NCI-H146 treated with DMSO at 0.1 percent for 48 hours (cell line): ENCODE results near the gene BAIAP2.
"Not testable (repeated sequence)": the region's sequence is repeated elsewhere in the genome, so short reads cannot be mapped to it uniquely, and the experiment has no call there.

Source experiments
- DNase-seq: peaks from one replicate; lab custom pipeline; 2025; ENCODE audit not compliant: unreplicated experiment; lab: John Stamatoyannopoulos, UW

The BAIAP2 gene

DNA sequence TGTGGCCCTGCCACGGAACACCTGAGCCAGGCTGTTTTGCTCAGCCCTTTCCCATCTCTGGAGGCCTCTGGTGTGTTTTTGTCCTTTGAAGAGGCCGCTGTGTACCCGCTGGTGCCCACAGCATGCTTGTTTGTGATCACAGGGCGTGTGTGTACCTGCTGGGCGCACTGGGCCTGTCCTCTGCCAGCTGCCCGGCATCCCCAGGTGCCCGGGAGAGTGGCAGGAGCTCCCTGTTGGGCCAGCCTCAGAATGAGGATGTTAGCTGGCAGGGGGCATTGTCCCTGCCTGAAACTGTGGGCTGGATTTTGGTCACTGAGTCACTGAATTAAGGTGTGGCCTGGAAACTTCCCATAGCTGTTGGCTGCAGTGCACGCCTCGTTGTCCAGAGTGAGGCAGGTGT is 31.1 kb downstream of the BAIAP2 start:
- no peak for DNase-seq

DNA sequence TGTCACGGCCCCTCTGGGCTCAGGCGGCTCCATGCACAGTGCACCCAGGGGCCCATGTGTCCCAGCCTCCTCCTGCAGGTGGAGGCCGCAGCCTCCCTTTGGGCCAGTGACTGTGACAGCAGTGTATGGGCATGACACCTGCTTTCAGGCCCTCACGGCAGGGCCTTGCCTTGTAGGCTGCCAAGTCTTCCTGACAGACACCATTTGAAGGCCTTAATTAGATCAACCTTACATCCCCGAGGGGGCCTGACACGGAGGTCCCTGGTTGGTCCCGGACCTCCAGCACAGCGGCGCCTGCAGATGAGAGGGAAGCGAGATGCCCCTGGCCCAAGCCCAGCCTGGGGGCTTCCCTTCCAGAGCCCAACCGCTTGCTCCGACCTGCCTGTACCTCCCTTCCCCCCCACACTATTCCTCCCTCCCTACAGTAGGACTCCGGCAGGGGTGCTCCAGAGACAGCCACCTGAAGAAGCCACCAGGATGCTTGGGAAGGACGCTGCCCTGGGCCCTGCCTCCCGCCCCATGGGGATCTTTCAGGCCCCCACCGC is 31.9 kb downstream of the BAIAP2 start:
- no peak for DNase-seq

DNA sequence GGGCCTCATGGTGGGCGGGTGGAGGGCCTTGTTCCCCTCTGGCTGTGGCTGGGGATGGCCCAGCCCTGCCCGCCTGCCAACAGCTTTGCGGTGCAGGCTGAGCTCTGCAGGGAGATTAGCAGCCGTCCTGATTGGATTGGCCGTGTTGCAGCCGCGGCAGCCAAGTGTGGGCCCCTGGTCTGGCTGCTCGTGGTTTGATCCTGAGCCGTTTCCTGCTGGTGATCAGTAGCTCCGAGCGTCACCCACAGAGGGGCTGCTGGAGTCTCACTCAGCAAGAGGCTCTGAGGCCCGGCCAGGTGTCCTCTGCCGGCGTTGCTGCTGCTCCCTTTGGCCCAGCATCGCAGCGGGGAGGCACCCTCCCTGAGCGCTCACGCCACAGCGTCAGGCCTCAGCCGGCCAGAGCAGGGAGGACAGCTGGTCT is 32.5 kb downstream of the BAIAP2 start:
- DNase-seq = no peak

DNA sequence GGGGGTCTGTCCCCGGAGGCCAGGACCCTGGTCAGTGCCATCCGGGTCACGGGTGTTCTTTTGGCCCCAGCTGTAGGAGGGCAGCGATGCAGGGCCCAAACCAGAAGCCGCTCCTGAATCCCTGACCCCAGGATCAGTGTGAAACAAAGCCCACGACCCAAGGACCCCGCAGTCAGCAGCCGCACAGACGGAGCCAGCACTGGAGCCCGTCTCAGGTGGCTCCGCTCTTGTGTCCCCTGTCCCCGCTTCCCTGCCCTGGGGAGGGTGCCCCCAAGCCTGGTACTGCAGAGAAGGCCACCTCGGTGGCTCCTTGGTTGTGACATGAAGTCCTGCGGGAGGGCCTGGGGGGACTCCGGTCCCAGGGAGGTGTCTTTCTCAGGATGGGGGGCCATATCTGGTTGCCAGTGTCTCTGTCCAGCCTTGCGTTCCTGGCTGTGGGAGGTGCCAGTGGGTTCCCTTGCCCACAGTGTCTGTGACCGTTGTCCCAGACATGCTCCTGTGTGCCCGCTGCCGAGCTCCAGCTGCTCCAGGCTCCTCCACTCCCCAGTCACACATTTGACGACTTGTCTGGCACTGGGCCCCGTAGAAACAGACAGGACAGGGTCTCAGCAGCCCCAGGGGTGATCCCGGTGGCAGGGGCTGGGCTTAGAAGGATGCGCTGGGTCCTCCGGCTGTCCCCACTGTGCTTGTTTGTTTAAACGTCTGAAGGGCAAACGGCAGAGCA is 33.6 kb downstream of the BAIAP2 start:
- DNase-seq = no peak

DNA sequence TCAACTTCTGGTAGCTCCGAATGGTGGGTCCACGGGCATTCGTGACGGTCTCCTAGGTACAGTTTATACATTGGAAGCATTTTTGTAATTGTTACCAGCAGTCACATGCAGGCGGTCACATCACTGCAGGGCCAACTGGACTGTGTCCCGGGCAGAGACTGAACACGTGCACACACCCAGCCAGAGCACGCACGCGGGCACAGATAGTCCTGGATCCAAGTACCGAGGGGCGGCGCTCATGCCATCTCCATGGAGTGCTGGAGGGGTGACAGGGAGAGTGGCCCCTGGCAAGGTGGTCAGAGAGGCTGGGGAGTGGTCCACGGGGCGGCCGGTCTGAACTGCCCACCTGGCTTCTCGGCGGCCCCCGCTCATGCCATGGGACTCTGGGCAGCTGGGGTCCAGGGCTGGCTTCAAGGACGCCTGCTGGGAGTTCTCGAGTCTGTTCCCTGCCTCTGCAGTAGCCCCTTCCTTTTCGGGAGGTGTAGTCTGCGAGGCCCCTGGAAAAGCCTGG is 34.2 kb downstream of the BAIAP2 start:
- no peak for DNase-seq

DNA sequence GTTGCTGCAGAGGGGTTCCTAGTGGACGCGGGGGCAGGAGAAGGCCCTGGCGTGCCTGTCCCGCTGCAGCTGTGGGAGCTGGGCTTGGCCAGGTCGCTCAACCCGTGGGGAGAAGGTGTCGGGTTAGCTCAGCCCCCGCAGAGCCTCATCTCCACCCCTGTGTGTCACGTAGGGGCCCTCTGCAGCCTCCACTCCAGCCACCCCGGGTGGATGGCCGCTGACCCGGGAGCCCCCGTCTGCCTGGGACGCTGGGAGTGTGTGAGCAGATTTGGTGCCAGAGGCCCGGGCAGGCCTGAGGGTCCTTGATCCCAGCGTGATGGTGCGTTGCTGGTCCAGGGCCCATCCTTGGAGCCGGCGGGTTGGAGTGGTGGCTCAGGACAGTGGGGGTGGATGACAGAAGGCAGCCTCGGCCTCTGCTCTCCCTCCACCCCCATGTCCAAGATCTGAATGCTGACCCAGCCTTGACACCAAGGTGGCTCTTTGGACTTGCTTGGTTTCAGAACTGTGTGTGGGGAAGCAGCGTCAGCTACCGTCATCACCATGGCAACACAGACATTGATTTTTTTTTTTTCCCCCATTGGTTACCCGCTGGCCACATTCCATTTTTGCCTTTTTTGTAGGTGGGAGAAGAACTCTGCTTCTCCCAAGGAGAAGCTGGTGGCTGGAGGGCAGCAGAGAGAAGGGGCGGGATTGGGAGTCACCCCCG is 35.7 kb downstream of the BAIAP2 start:
- DNase-seq = no peak

DNA sequence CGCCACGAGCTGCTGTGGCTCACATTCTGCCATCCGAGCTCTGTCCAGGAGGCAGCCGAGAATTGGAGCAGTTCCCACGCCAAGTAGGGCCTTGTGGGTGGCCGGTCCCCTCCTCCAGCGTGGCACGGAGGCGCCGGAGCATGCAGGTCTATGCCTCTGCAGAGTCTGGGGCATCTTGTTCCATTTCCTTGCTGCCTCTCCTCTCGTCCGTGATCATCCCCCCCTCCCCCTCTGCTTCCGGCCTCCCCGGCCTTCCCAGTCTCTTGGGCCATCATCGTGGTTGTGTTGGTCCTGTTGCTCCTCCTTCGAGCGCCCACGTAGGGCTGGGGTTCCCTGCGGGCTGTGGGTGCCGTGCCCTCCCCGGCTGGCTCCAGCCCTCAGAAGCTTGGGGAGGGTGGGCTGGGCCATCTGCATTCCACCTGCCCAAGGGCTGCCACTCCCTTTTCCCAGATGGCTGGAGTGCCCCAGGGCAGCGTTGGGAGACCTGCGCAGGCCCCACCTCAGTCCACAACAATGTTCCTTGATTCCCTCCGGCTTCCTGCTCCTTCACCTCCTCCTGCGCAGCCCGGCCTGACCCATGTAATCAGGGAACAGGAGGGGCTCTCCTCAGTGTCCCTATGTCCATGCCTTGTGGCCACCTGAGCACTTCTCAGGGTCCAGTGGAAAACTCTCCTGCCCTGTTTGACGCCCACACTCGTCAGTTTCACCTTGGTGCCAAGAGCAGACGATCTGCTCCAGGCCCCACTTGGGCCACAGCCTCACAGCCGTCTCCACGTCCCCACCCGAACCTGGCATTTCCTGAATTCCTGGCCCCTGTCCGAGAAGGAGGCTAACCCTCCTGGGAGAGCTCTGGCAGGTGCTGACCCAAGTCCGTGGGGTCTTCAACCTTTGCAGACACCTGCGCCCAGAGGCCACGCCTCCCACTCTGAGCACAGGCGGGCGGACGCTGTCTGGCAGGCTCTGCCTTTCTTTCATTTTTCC is 37.1 kb downstream of the BAIAP2 start:
- DNase-seq = no peak

DNA sequence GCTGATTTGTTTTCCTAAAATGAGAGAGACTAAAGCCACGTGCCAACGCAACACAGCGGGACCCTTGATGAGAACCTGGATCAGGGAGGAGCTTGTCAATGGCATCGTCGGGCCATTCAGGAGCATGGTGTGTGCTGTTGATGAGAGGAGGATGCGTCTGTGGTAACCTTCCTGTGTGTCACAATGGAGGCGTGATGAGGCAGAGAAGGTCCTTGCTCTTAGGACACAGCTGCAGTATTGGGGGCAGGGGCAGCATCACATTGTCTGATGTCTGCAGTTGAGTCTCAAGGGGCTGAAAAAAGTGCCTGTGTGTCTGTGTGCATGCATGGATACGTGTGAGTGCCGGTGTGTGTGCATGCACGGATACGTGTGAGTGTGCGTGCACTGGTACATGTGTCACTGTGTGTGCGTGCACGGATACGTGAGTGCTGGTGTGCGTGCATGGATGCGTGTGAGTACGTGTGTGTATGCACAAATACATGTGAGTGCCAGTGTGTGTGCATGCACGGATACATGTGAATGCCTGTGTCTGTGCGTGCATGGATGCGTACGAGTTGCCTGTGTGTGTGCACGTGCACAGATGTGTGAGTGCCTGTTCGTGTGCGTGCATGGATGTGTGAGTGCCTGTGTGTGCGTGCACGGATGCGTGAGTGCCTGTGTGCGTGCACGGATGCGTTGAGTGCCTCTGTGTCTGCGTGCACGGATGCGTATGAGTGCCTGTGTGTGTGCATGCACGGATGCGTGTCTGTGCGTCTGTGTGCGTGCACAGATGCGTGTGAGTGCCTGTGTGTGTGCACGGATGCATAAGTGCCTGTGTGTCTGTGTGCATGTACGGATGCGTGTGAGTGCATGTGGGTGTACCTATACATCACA is 39.3 kb downstream of the BAIAP2 start:
- DNase-seq = no peak

DNA sequence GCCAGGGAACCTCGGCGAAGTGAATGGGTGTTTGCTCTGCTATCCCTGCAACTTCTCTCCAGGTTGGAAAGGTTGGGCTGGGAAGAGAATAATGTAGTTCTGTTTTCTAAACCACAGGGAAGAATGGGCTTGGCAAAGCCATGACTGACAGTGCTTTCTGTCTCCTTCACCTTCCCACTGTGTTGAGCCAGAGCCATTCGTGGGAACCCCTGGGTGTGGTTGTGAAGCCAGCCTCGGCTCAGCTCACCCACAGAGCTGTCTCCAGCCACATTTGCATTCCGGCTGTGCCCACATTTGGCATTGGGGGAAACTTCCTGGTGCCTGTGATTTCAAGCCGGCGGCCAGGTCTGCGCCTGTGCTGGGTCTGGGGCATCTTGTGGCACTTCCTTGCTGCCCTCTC is 39.9 kb downstream of the BAIAP2 start:
- DNase-seq = no peak

DNA sequence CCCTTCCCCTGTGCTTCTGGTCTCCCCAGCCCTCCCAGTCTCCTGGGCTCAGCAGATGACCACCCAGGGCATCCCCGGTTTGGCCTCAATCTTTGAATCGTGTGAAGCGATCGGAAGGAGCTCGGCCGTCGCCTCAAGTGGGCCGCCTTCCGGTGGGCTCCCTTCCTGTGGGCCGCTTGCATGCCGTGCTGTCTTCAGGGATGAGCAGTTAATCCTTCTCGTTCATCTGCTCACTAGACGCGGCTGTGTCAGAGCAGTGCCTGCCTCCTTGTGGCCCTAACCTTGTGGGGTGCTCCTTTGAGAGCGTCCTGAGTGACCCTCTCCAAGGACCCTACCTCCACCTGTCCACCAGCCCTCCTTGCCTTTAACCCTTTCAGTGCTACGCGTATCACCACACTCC is 40.4 kb downstream of the BAIAP2 start:
- no peak for DNase-seq

DNA sequence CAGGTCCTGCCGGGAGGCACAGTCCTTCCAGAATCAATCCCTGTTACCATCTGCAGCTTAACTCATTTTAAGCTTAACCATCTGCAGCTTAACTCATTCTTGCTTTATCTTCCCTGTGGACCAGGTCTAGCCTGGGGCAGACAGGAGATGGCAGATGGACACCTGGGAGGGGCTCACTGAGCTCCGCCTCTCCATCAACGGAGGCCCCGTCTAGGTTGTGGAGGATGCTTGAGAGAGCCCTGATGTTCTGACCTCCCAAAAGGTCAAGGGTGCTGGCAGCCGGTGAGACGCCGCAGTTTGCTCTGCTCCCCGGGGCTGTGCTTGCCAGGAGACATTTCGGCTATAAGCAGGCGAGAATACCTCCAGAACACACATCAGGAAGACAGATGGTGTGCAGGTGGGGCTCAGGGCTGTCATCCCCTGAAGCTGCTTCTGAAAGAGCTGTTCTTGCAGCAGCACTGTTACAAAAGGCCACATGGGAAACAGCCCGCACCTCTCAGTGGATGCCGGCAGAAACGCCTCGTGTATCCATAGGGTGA is 41.3 kb downstream of the BAIAP2 start:
- no peak for DNase-seq

DNA sequence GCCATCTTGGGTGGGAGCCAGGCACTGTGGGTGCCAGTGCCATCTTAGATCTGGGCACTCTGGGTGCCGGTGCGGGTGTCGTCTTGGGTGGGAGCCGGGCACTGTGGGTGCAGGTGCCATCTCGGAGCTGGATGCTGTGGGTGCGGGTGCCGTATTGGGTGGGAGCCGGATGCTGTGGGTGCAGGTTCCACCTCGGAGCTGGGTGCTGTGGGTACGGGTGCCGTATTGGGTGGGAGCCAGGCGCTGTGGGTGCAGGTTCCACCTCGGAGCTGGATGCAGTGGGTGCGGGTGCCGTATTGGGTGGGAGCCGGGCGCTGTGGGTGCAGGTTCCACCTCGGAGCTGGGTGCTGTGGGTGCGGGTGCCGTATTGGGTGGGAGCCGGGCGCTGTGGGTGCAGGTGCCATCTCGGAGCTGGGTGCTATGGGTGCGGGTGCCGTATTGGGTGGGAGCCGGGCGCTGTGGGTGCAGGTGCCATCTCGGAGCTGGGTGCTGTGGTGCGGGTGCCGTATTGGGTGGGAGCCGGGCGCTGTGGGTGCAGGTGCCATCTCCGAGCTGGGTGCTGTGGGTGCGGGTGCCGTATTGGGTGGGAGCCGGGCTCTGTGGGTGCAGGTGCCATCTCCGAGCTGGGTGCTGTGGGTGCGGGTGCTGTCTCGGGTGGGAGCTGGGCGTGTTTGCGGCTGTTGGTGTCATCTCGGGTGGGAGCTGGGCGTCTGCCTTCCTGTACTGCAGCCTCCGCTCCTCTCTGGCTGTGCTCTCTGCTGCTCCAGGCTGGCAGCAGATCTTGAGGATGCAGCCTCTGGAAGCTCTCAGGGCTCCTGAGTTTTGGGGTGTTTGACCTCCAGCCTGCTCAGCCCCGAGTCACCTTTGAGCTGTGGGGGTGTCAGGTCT is 43.3 kb downstream of the BAIAP2 start:
- DNase-seq = not testable (repeated sequence)

DNA sequence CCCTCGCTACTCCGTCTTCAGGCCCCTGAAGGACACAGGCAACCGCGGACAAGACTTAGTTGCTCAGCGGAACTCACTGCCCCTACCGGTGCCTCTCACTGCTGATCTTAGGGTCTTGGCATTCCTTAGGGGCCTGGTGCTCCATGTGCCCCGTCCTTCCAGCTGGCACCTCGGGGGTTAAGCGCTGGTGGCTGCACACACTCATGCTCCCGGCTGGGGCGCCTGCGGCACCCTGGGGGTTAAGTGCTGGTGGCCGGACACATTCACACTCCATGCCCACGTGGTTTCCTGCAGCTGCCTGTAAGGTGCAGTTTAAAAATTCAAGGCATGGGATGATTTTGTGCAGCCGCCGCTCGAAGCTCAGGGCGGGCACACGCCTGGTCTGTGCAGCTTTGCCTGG is 45.1 kb downstream of the BAIAP2 start:
- no peak for DNase-seq

DNA sequence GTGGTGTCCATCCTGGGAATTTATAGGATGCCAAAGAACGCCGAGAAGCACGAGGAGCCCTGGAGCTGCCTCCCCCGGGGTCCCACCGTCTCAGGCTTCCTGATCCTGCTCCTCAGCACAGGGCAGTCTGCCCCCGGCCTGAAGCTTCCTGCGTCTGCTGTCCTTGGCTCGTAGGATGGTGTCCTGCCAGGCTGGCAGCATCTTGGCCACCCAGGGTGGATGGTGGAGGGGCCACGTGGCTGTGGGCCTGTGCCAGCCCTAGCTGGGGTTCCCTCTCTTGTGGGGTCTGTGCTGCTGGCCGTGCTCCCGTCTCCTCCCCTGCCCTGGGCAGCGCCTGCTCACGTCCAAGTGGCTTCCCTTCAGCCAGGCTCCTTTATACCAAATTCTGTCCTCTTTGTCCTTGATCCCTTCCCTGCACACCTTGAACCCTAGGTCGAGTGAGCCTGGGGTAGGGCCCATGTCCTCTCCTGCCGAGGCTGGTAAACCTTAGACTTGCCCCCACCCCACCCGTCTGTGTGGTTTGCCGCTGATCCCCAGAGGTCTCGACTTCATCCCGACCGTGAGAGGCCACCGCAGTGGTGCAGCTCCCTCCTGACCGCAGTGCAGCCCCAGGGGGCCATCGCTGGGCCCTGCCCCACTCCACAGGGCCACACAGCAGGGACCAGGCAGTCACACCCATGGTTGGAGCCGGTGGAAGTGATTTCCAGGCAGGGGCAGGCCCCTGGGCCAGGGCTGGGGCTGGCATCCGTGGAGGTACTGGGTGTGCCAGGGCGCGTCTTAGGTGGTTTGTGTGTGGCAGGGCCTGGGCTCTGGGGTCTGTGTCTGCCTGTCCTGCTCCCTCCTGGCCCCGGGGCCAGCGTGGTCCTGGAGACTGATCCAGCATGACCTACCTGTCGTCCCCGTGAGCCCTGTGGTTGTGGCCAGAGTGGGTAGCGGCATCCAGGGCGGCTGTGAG is 46.5 kb downstream of the BAIAP2 start:
- DNase-seq = no peak

DNA sequence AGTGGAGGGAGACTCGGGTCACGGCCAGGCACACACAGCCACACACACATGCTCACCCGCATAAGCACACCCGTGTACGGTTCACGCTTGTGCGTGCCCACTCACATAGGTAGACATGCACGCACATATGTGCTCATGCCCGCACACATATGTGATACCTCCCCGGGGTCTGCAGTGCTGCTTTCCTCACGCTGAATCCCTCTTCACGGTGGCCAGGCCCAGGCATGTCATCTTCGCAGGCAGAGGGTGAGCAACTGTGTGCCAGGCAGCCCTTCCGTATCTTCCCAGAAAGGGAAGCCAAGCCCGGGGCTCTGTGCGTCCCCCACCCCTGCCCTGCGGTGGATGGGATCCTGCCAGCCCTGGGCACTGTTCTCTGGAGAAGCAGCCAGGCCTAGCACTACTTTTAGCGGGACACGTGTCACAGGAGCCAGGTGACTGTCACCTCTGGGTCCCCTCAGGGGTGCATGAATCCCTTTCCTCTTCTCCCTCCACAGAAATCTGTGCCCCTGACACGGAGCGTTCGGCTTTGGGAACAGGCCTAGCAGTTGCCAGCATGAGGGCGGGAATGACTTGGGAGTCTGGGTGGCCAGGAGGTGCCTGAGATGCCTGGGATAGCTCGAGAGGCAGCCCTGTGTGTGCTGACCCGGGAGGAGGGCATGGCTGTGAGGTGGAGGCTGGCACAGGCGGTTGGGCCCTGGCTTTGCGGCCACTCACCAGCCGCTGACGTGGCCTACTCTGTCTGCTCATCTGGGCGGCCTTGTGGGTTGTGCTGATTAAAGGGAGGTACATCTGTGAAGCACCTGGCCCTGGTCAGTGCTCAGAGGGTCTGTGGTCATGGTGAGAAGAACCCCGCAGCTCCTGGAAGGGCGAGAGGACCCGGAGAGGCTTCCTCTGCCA is 47.5 kb downstream of the BAIAP2 start:
- DNase-seq = no peak

DNA sequence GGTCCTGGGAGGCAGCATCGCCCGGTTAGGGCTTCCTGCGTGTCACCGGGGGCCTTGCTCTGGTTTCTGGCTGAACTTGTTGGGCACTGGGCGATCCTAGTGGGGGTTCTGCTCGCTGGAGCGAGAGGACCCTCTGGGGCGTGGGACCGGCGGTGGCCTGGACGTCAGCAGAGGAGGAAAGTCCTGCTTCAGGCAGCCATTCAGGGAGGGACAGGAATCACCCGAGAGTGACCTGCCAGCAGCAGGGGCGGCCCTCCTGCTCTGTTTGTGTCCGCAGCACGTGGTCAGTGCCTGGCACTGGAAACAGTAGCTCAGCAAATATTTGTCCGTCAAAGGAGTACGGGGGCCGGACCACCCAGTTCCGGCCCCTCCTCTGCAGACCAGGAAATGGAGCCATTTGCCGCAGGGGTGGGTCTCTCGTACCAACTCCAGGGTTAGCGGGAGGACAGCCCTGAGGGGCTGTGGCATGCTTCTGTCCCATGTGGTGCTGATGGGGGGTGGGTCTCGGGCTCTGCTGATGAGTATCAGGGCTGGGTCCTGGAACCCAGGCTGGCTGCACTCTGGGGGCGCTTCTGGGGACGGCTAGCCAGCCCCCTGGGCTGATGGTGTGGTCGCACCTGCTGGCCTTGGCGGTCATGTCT is 48.3 kb downstream of the BAIAP2 start:
- DNase-seq = no peak
